Stimulated activated naive CD8-positive, alpha-beta T cell treated with anti-CD3 and anti-CD28 coated beads, Interleukin-15, amount 100 ng/mL, for 72 hours (primary cell): Measurements from ENCODE around the gene CDON.
"Not testable (repeated sequence)": the region's sequence is repeated elsewhere in the genome, so short reads cannot be mapped to it uniquely, and the experiment has no call there.

Experiments
- ATAC-seq: fragments of 150-1000 bp; cut with Tn5 transposase; 2 replicates; pipeline ENCODE4 v1.10.0; 2021; ENCODE audit warnings: mild to moderate bottlenecking, moderate library complexity
- DNase-seq, 2 donors: peaks; one replicate each; pipeline ENCODE4 v3.0.0; 2021 to 2022
- H3K27ac Mint-ChIP-seq, 2 donors: one replicate each; pipeline ENCODE4 v1.8.0; 2022; ENCODE audit warnings: mild to moderate bottlenecking in 2 of 2, mixed read lengths in 2 of 2, moderate library complexity in 2 of 2
- H3K27me3 Mint-ChIP-seq: one replicate; pipeline ENCODE4 v1.8.0; 2022; ENCODE audit warnings: mixed read lengths
- H3K4me1 Mint-ChIP-seq: one replicate; pipeline ENCODE4 v1.8.0; 2022; ENCODE audit warnings: mild to moderate bottlenecking, mixed read lengths
- H3K4me3 Mint-ChIP-seq, 2 donors: one replicate each; pipeline ENCODE4 v1.8.0; 2022; ENCODE audit warnings: mild to moderate bottlenecking in 2 of 2, mixed read lengths in 2 of 2, moderate library complexity in 1 of 2
- H3K9me3 Mint-ChIP-seq, 2 donors: one replicate each; pipeline ENCODE4 v1.8.0; 2022; ENCODE audit warnings: mixed read lengths in 2 of 2

Gene CDON

DNA sequence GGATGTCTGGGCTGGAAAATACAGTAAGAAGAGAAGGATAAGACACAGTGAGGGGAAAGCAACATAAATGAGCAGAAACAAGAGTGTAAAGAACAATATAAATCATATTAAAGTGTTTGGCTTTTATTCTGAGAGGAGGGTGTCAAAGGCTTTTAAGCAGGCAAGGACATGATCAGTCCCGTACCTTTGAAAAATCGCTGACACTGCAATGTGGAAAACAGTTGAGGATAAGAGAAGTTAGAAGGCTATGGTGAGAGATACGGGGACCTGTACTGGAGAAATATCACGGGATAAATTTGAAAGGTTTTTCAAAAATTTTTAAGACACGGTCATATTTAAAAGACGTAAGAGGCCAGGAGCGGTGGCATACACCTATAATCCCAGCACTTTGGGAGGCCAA lies 30.3 kb downstream of the CDON start:
- H3K4me3 Mint-ChIP-seq, result no peak overlapping the region
- no peak overlapping the region for H3K27ac Mint-ChIP-seq
- DNase-seq (no peak), ATAC-seq (no peak)
- H3K27me3 Mint-ChIP-seq, result peaks cover 7% of the 10 kb centered on the region
- H3K9me3 Mint-ChIP-seq, result no peaks in the 10 kb centered on the region
- H3K4me1 Mint-ChIP-seq, result no peaks in the 10 kb centered on the region

DNA sequence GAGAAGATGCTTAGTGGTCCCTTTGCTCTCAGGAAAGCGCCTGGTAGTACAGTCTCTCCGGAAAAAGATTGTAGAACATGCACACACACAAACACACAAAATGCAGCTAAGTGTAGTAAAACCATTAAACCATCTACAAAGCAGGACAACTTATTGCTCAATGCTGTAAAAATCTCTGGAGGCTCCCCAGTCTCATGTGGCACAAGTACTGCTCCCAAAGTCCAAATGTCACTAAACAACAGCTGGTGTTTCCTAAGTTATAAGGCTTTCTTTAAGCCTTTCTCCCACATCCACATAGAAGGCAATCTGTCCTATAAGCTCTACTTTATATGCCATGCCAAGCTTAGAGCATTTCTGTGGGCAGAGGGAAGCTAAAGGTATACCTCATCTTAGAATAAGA lies 32.9 kb downstream of the CDON start:
- no peak overlapping the region for H3K27ac Mint-ChIP-seq
- no peaks in the 10 kb centered on the region for H3K9me3 Mint-ChIP-seq
- no peak overlapping the region for H3K4me3 Mint-ChIP-seq
- peaks cover 7% of the 10 kb centered on the region for H3K27me3 Mint-ChIP-seq
- DNase-seq, result no peak
- H3K4me1 Mint-ChIP-seq, result no peaks in the 10 kb centered on the region
- ATAC-seq, result no peak

DNA sequence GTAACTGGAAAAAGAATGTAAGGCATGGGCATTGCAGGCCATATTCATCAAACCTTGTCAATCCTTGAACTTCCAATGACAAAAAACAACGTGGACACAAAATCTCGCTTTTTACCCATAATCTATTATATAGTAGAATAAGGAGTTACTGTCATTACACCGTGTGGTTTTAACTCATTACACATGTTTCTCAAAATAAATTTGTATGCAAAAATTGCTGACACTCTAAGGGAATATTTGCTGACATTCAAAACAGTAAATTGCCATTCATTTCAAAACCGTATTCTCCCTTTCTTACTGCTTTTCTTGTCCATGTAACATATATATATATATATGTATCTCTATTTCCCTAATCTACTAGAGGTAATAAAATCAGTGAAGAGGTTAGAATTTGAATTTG lies 33.4 kb downstream of the CDON start:
- DNase-seq (no peak), ATAC-seq (no peak)
- Mint-ChIP-seq H3K4me1 (no peaks in the 10 kb centered on the region), H3K27me3 (peaks cover 6% of the 10 kb centered on the region), H3K9me3 (no peaks in the 10 kb centered on the region), H3K4me3 (no peak overlapping the region), H3K27ac (no peak overlapping the region)

DNA sequence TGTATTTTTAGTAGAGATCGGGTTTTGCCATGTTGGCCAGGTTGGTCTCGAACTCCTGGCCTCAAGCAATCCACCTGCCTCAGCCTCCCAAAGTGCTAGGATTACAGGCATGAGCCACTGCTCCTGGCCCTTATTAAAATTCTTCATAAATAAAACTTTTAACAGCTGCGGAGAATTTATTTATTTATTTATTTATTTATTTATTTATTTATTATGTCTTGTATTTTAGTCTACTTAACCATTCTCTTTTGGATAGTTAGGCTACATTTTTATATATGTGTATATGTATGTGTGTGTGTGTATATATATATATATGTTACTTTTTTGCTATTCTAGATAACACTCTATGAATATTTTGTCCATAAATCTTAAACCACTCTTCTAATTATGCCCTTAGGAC lies 34.1 kb downstream of the CDON start:
- not testable (repeated sequence) for H3K4me3 Mint-ChIP-seq, H3K9me3 Mint-ChIP-seq, DNase-seq, H3K27ac Mint-ChIP-seq, ATAC-seq, H3K27me3 Mint-ChIP-seq, H3K4me1 Mint-ChIP-seq

DNA sequence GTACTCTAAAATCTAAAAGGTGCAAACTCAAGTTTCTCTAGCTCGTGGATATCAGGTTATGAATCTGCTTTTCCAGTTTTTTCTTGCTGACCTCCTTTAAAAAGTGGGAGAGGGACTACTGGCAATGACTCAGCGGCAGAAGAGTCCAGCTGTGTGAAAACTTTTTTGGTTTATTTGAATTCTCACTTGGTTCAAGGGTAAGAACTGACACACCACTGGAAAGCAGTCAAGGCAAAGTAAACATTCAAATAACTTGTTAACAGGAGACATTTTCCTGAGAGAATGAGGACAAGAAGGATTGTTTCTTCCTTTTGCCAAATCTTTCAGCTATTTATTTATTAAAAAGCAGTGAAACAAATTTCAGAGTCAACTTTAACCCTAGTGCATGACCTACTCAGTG lies 36.1 kb downstream of the CDON start:
- Mint-ChIP-seq H3K27ac (no peak overlapping the region), H3K4me3 (no peak overlapping the region), H3K27me3 (no peaks in the 10 kb centered on the region), H3K9me3 (no peaks in the 10 kb centered on the region), H3K4me1 (no peaks in the 10 kb centered on the region)
- ATAC-seq, result no peak
- no peak for DNase-seq

DNA sequence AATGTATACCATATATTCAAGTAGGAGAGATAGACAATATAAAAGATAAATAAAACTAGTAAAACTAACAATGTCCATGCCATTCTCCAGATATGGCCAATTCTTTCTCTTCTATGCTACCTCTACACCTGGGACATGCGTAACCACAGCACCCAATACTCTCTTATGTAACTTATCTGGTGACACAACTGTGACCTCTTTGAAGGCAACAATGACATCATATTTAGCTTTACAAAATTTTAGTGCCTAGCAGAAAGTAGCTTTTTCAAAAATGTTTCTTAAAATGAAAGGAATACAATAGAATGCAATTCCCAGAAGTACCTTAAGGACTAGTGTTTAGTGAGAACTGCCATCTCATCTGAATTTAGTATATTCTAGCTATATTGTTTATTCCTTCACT lies 36.8 kb downstream of the CDON start:
- no peak for DNase-seq
- no peak for ATAC-seq
- Mint-ChIP-seq H3K27ac (no peak overlapping the region), H3K27me3 (no peaks in the 10 kb centered on the region), H3K9me3 (no peaks in the 10 kb centered on the region), H3K4me3 (no peak overlapping the region), H3K4me1 (no peaks in the 10 kb centered on the region)

DNA sequence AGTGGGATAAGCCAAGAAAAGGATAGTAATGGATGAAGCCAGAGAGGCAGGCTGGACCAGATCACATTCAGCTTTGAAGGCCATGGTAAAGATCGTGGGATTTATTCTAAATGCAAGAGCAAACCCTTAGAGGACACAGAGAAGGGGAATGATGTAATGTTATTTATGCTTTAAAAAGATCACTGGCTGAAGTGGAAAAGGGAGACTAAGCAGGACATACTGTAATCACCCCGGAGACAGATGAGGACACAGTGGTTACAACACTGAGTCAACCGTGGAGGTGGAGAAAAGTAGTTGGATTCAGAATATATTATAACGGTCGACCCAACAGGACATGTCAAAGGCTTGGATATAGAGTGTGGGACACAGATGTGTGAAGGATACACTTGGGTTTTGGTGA lies 38.5 kb downstream of the CDON start:
- no peaks in the 10 kb centered on the region for H3K9me3 Mint-ChIP-seq
- no peaks in the 10 kb centered on the region for H3K4me1 Mint-ChIP-seq
- ATAC-seq (no peak), DNase-seq (no peak)
- H3K27me3 Mint-ChIP-seq, result no peaks in the 10 kb centered on the region
- H3K27ac Mint-ChIP-seq, result no peak overlapping the region
- no peak overlapping the region for H3K4me3 Mint-ChIP-seq

DNA sequence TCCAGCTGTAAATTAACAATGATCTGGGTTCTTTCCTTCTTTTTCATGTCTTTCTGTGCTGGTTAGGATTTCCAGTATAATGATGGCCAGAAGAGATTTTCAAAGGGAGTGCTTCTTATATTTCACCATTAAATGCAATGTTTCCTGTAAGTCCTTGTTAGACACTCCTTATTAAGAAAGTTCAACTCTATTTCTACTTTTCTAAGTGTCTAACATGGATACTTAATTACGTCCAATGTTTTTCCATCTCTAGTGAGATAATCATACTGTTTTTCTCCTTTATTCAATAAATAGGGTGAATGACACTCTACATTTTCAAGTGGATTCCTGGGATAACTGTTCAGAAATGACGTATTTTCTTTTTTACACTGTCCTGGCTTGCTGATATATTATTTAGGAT lies 49.8 kb downstream of the CDON start:
- H3K4me3 Mint-ChIP-seq, result no peak overlapping the region
- no peaks in the 10 kb centered on the region for H3K27me3 Mint-ChIP-seq
- H3K4me1 Mint-ChIP-seq, result no peaks in the 10 kb centered on the region
- no peaks in the 10 kb centered on the region for H3K9me3 Mint-ChIP-seq
- ATAC-seq (no peak), DNase-seq (no peak)
- no peak overlapping the region for H3K27ac Mint-ChIP-seq

DNA sequence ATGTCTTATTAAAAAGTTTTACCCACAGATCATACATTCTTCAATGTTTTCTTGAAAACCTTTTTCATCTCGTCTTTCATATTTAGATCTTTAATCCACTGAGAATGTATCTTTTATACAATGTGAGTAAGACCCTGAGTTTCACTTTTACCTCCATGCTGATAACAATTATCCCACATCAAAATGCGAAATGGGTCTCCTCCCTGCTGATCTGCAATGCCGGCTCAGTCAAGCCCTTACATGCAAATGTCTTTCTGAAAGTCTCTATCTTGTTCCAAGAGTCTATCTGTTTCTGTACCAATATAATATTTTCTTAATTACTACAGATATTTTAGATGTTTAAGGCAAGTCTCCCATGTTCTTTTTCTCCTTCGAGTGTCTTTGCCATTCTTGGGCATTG lies 50.9 kb downstream of the CDON start:
- ATAC-seq, result no peak
- Mint-ChIP-seq H3K27me3 (no peaks in the 10 kb centered on the region), H3K27ac (no peak overlapping the region), H3K4me1 (no peaks in the 10 kb centered on the region), H3K4me3 (no peak overlapping the region), H3K9me3 (no peaks in the 10 kb centered on the region)
- no peak for DNase-seq

DNA sequence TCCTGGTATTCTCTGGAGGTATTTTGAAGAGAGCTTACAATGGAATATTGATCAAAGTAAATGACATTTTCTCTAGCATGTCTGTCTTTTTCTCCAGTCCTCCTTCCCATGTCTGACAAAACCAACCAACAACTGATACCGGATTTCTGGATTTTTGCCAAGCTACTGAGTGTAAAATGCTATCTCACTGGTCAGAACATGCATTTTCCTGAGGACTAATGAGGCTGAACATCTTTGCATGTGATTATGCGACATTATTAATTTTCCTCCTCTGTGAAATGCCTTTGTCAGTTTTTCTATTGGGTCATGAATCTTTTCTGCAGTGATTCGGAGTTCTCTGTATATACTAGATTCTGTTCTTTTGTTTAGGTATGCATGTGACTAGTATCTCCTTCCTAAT lies 51.4 kb downstream of the CDON start:
- H3K9me3 Mint-ChIP-seq, result no peaks in the 10 kb centered on the region
- no peak overlapping the region for H3K27ac Mint-ChIP-seq
- DNase-seq, result no peak
- no peaks in the 10 kb centered on the region for H3K27me3 Mint-ChIP-seq
- H3K4me3 Mint-ChIP-seq, result no peak overlapping the region
- H3K4me1 Mint-ChIP-seq, result no peaks in the 10 kb centered on the region
- no peak for ATAC-seq

DNA sequence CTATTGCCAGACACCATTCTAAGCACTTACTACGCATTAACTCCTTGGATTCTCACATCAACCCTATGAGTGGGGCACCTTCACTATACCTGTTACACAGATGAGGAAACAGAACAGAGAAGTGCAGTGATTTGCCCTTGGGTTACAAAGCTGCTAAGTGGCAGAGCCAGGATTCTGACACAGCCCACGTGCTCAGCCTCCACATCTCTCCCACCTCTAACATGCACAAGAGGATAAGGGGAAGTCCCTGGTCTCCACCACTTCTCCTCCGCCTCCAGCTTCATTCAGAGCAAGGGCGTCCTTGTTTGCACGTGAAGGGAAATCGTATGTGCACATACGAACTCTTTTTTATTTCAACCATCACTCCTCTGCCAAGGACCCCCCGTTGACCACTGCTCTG lies 53.7 kb downstream of the CDON start:
- H3K4me1 Mint-ChIP-seq, result no peaks in the 10 kb centered on the region
- H3K27ac Mint-ChIP-seq, result no peak overlapping the region
- H3K9me3 Mint-ChIP-seq, result no peaks in the 10 kb centered on the region
- no peak for ATAC-seq
- no peaks in the 10 kb centered on the region for H3K27me3 Mint-ChIP-seq
- no peak for DNase-seq
- no peak overlapping the region for H3K4me3 Mint-ChIP-seq

DNA sequence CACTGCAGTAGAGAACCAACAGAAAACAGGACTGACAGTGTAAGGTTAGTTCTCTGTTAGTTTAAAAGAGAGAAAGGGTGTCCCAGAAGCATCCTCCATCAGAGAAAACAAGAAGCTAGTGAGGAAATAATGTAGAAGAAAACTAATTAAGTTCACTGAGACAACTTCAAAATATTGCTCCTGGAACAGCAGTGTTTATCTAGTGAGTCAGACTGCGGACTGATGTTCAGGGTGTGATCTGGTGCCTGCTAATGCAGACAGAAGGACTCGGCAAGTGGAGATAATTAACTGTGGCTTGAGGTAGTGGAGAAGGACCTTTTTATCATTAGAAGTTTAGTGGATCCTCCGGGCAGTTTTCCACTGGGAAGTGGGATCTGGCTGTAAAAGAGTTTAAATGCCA lies 55.4 kb downstream of the CDON start:
- no peak for DNase-seq

DNA sequence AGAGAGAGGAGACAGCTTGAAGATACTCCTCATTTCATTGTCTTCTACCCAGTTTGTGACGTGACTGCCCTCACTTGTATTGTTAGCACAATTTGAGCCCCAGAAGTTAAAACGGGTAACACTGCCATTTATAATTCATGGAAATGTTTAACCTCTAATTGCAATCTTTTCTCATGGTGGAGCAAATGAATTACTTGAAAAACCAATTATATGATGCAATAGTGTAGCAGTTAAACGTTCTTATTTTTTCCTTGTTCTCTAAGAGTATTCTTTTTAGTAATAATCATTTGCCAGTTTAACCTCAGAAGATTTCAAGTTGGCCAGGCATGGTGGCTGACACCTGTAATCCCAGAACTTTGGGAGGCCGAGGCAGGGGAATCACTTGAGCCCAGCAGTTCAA lies 56.6 kb downstream of the CDON start:
- ATAC-seq (no peak), DNase-seq (no peak)
- Mint-ChIP-seq H3K27me3 (no peaks in the 10 kb centered on the region), H3K27ac (no peak overlapping the region), H3K4me1 (peaks cover 4% of the 10 kb centered on the region), H3K4me3 (no peak overlapping the region), H3K9me3 (no peaks in the 10 kb centered on the region)

More for the DNA sequence above, 55.4 kb downstream of the CDON start:
- H3K4me1 Mint-ChIP-seq, result no peaks in the 10 kb centered on the region
- no peak overlapping the region for H3K4me3 Mint-ChIP-seq
- no peaks in the 10 kb centered on the region for H3K9me3 Mint-ChIP-seq
- no peaks in the 10 kb centered on the region for H3K27me3 Mint-ChIP-seq
- peak overlapping the region in 1 of 2 donors; percentile 96 for H3K27ac Mint-ChIP-seq
- ATAC-seq, result no peak

DNA sequence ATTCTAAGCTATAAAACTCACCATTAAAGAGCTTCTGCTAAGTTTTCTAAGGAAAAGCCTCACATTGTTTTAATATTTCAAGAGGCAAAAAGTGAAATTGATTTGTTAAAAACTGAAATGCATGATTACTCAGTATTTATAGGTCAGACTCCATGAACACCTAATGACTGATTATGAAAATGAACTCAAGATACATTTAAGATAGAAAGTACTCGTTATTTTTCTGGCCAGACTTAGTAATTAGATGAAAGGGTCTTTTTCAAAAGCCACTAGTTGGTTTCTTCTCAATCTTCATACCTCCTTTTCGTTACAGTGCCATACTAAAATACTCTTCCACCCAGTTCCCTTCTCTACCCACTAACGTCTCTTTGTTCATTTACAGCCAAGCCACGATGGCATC lies 60.5 kb downstream of the CDON start:
- Mint-ChIP-seq H3K27ac (no peak overlapping the region), H3K27me3 (no peaks in the 10 kb centered on the region), H3K4me1 (peaks cover 5% of the 10 kb centered on the region), H3K9me3 (no peaks in the 10 kb centered on the region), H3K4me3 (no peak overlapping the region)
- DNase-seq (no peak), ATAC-seq (no peak)

DNA sequence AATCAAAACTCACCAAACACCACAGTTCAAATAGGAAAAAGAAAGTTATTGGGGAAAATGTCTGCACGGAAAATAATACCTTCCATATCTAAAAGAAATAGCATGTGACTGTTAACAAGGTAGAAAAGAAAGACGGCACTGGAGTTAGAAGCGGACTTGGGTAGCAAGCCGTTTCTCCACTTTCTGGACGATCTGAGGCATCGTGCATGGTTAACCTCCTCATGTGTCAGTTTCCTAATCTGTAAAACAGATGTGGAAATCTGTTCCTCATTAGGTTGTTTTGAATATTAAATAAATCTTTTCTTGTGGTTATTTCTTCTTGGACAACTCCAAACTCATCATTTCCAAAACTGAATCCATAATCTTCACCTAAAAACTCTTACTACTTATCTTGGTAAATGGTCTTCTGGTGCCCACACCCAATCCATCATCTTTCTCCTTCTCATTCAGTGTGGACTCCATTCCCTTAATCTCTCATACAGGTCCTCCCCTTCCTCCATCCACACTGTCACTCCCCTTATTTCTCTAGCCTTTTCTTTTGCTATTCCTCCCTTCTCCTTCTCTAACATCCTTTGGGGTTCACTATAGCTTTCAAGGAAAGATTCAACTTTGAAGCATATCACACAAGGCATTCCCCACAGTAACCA lies 63.3 kb downstream of the CDON start:
- Mint-ChIP-seq H3K9me3 (no peaks in the 10 kb centered on the region), H3K4me3 (no peak overlapping the region), H3K27me3 (no peaks in the 10 kb centered on the region), H3K4me1 (peaks cover 12% of the 10 kb centered on the region), H3K27ac (no peak overlapping the region)
- no peak for ATAC-seq
- no peak for DNase-seq

DNA sequence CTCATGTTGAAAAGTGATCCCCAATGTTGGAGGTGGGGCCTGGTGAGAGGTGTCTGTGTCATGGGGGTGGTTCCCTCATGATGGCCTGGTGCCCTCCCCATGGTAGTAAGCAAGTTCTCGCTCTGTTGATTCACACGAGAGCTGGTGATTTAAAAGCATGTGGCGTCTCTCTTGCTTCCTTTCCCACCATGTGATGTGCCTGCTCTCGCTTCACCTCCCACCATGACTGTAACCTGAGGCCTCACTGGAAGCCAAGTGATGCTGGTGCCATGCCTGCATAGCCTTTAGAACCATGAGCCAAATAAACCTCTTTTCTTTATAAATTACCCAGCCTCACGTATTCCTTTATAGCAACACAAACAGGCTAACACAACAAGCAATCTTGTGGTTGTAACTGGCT lies 64.4 kb downstream of the CDON start:
- ATAC-seq (no peak), DNase-seq (no peak)
- no peaks in the 10 kb centered on the region for H3K9me3 Mint-ChIP-seq
- H3K27me3 Mint-ChIP-seq, result no peaks in the 10 kb centered on the region
- H3K4me3 Mint-ChIP-seq, result no peak overlapping the region
- H3K27ac Mint-ChIP-seq, result no peak overlapping the region
- H3K4me1 Mint-ChIP-seq, result peaks cover 12% of the 10 kb centered on the region

DNA sequence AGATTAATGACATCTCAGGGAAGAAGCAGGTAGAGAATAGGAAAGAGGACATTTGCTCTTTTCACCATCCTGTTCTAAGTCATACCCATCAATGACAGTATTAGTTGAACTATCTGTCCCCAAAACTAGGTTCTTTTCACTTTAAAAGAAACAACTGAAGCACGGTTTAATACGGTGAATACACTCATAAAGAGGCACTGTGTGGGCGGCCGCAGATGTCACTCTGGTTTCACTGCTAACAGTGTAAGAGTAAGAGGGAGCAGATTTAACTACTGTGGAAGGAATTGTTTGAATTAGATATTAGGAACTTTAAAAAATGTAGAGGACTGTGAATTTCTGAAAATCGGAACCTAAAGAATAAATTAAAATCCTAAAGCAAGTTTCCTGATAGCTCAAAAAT lies 67.4 kb downstream of the CDON start:
- Mint-ChIP-seq H3K4me1 (peaks cover 9% of the 10 kb centered on the region), H3K4me3 (no peak overlapping the region), H3K27ac (no peak overlapping the region), H3K27me3 (no peaks in the 10 kb centered on the region), H3K9me3 (no peaks in the 10 kb centered on the region)
- ATAC-seq (peak; percentile 71), DNase-seq (peak in 1 of 2 donors; percentile 14)
